ENCODE results near the gene CGN.

The CGN gene

DNA sequence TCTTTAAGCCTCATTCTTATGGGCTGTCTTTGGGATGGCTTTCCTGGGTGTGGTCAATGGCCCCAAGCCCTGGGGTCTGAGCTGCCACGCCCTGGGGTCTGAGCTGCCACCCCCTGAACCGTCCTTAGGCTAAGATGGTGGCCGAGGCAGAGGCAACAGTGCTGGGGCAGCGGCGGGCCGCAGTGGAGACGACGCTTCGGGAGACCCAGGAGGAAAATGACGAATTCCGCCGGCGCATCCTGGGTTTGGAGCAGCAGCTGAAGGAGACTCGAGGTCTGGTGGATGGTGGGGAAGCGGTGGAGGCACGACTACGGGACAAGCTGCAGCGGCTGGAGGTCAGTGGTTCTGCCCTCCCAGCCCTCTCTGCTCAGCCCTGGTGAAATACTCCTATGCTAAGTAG, 18.6 kb downstream of the CGN start:
- TF ChIP-seq EZH2 (IDR thresholded peaks at IDR 0.05; ENCODE audit: borderline replicate concordance, low read length) = no peak
- TF ChIP-seq, protein P1, sequence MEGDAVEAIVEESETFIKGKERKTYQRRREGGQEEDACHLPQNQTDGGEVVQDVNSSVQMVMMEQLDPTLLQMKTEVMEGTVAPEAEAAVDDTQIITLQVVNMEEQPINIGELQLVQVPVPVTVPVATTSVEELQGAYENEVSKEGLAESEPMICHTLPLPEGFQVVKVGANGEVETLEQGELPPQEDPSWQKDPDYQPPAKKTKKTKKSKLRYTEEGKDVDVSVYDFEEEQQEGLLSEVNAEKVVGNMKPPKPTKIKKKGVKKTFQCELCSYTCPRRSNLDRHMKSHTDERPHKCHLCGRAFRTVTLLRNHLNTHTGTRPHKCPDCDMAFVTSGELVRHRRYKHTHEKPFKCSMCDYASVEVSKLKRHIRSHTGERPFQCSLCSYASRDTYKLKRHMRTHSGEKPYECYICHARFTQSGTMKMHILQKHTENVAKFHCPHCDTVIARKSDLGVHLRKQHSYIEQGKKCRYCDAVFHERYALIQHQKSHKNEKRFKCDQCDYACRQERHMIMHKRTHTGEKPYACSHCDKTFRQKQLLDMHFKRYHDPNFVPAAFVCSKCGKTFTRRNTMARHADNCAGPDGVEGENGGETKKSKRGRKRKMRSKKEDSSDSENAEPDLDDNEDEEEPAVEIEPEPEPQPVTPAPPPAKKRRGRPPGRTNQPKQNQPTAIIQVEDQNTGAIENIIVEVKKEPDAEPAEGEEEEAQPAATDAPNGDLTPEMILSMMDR (IDR thresholded peaks at IDR 0.05; ENCODE audit: low read length) = no peak
- Histone ChIP-seq H3K27me3 (ENCODE audit: insufficient read depth, low read length) (no peaks in the 10 kb centered on the region; the same call in 1 of the 2 replicates), H3K4me2 (ENCODE audit: low read length) (no peak overlapping the region), H3K27ac (ENCODE audit: low read depth, low read length, poor library complexity, severe bottlenecking) (no peak overlapping the region), H2AFZ (ENCODE audit: low read length) (no peak overlapping the region), H3K4me3 (ENCODE audit: low read depth, low read length, poor library complexity, severe bottlenecking) (no peak overlapping the region), H3K79me2 (ENCODE audit: insufficient read depth, low read length) (no peaks in the 10 kb centered on the region), H3K9ac (ENCODE audit: low read length) (no peak overlapping the region), H3K36me3 (ENCODE audit: insufficient read depth, low read length) (no peaks in the 10 kb centered on the region), H4K20me1 (ENCODE audit: insufficient read depth, low read length) (no peaks in the 10 kb centered on the region), H3K4me1 (ENCODE audit: insufficient read depth, low read length, severe bottlenecking) (peaks cover 10% of the 10 kb centered on the region), H3F3A (ENCODE audit: insufficient read depth, low read length) (no peaks in the 10 kb centered on the region), H3K9me2 (ENCODE audit: low read depth, low read length) (no peaks in the 10 kb centered on the region), H3K9me3 (ENCODE audit: low read length) (no peaks in the 10 kb centered on the region)

DNA sequence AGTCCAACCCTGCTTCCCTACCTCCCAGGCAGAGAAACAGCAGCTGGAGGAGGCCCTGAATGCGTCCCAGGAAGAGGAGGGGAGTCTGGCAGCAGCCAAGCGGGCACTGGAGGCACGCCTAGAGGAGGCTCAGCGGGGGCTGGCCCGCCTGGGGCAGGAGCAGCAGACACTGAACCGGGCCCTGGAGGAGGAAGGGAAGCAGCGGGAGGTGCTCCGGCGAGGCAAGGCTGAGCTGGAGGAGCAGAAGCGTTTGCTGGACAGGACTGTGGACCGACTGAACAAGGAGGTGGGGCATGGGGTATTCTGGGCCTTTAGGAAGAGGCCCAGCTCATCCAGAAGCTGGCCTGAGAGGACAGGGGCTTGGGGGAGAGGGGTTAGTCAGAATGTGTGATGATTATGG, 19.3 kb downstream of the CGN start:
- H4K20me1 ChIP-seq (ENCODE audit: insufficient read depth, low read length) = no peaks in the 10 kb centered on the region
- TF ChIP-seq, protein P1 (IDR thresholded peaks at IDR 0.05; ENCODE audit: low read length) = no peak
- TF ChIP-seq EZH2 (IDR thresholded peaks at IDR 0.05; ENCODE audit: borderline replicate concordance, low read length) = no peak
- no peak overlapping the region for H3K27ac ChIP-seq (ENCODE audit: low read depth, low read length, poor library complexity, severe bottlenecking)
- no peaks in the 10 kb centered on the region for H3K79me2 ChIP-seq (ENCODE audit: insufficient read depth, low read length)
- H3K36me3 ChIP-seq (ENCODE audit: insufficient read depth, low read length) = no peaks in the 10 kb centered on the region
- H2AFZ ChIP-seq (ENCODE audit: low read length) = no peak overlapping the region
- no peak overlapping the region for H3K9ac ChIP-seq (ENCODE audit: low read length)
- H3K9me2 ChIP-seq (ENCODE audit: low read depth, low read length) = no peaks in the 10 kb centered on the region
- no peak overlapping the region for H3K4me3 ChIP-seq (ENCODE audit: low read depth, low read length, poor library complexity, severe bottlenecking)
- peaks cover 10% of the 10 kb centered on the region for H3K4me1 ChIP-seq (ENCODE audit: insufficient read depth, low read length, severe bottlenecking)
- no peaks in the 10 kb centered on the region for H3F3A ChIP-seq (ENCODE audit: insufficient read depth, low read length)
- H3K4me2 ChIP-seq (ENCODE audit: low read length) = no peak overlapping the region
- H3K27me3 ChIP-seq (ENCODE audit: insufficient read depth, low read length) = no peaks in the 10 kb centered on the region; the same call in 1 of the 2 replicates
- H3K9me3 ChIP-seq (ENCODE audit: low read length) = no peaks in the 10 kb centered on the region

DNA sequence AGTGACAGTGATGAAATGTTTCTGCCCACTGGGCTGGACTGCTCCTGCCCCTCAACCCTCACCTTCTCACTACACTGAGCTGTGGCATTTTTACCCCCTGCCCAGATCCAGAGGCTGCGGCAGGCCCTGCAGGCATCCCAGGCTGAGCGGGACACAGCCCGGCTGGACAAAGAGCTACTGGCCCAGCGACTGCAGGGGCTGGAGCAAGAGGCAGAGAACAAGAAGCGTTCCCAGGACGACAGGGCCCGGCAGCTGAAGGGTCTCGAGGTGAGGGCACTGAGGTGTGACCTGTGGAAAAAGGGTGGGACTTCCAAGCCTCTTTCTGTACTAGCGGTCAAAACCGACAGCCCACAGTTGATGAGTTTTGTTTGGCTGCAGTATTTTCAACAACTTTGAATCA, 22.7 kb downstream of the CGN start:
- Histone ChIP-seq H3K27ac (ENCODE audit: low read depth, low read length, poor library complexity, severe bottlenecking) (no peak overlapping the region), H3K9me2 (ENCODE audit: low read depth, low read length) (no peaks in the 10 kb centered on the region), H2AFZ (ENCODE audit: low read length) (no peak overlapping the region), H3K9me3 (ENCODE audit: low read length) (no peaks in the 10 kb centered on the region), H3K27me3 (ENCODE audit: insufficient read depth, low read length) (no peaks in the 10 kb centered on the region; the same call in 1 of the 2 replicates), H3K4me1 (ENCODE audit: insufficient read depth, low read length, severe bottlenecking) (peaks cover 10% of the 10 kb centered on the region), H3K79me2 (ENCODE audit: insufficient read depth, low read length) (no peaks in the 10 kb centered on the region), H3K4me2 (ENCODE audit: low read length) (no peak overlapping the region), H3K9ac (ENCODE audit: low read length) (no peak overlapping the region), H3K36me3 (ENCODE audit: insufficient read depth, low read length) (no peaks in the 10 kb centered on the region), H4K20me1 (ENCODE audit: insufficient read depth, low read length) (no peaks in the 10 kb centered on the region), H3F3A (ENCODE audit: insufficient read depth, low read length) (no peaks in the 10 kb centered on the region), H3K4me3 (ENCODE audit: low read depth, low read length, poor library complexity, severe bottlenecking) (no peak overlapping the region)
- TF ChIP-seq EZH2 (IDR thresholded peaks at IDR 0.05; ENCODE audit: borderline replicate concordance, low read length) = no peak
- TF ChIP-seq, protein P1 (IDR thresholded peaks at IDR 0.05; ENCODE audit: low read length) = no peak
